H1 (cell line): ENCODE data around the gene BCAR1. TPM values are rescaled to one million over a fixed set of nuclear protein-coding genes. Genes with fewer than 3 reads are reported as not detected.

Source experiments
- ATF2 ChIP-seq: IDR thresholded peaks from 2 replicates; pipeline ENCODE4 v1.6.1; 2012; ENCODE audit warnings: low read length, inconsistent platforms
- CEBPB ChIP-seq: IDR thresholded peaks from 2 replicates; pipeline ENCODE4 v1.6.1; 2012; ENCODE audit warnings: low read depth, low read length
- RXRA ChIP-seq: IDR thresholded peaks from 2 replicates; pipeline ENCODE4 v1.6.1; 2011; ENCODE audit warnings: low read depth, mild to moderate bottlenecking, low read length, moderate library complexity; ENCODE audit not compliant: insufficient read depth
- ZNF274 ChIP-seq: IDR thresholded peaks from 2 replicates; pipeline ENCODE4 v1.7.0; 2012; ENCODE audit warnings: low read length, borderline replicate concordance; ENCODE audit errors: extremely low read depth
- polyA plus RNA-seq, 7 experiments: library from polyadenylated mRNA; depleted of rRNA in 3 of 7; stranded (reverse) in 5 of 7; unstranded in 2 of 7; fragments of >200 nt in 5 of 7; fragments of 200-250 nt in 2 of 7; gene quantifications; 1 replicate in 5 of 7; 2 replicates in 1 of 7; 4 replicates in 1 of 7; pipeline versions ENCODE4 v1.2.1 to v1.2.3, GENCODE V29; 2011 to 2013; ENCODE audit warnings: missing spikeins in 2 of 7, mixed read lengths in 2 of 7
- total RNA-seq: library from RNA; stranded (reverse); fragmentation: NEBNext Ultra II Directional; extraction: Animal tissue kit (Norgen Biotek cat#: 25700); gene quantifications from 2 replicates; pipeline ENCODE4 v1.2.1, GENCODE V29; 2021

BCAR1 gene
- total and polyA plus RNA-seq, 2 of the 8 experiments (the other 6 are each of a cell fraction or from before 2014, with no cell fraction given): 59.8 to 105 TPM

- TF ChIP-seq CEBPB (no peak), ZNF274 (no peak), RXRA (no peak), ATF2 (no peak)
These were observed 58.2 kb downstream of the BCAR1 start (continued) for GRCh38 chr16:75193265-75193650.
